ENCODE data around the gene IL36B.

The IL36B gene

DNA sequence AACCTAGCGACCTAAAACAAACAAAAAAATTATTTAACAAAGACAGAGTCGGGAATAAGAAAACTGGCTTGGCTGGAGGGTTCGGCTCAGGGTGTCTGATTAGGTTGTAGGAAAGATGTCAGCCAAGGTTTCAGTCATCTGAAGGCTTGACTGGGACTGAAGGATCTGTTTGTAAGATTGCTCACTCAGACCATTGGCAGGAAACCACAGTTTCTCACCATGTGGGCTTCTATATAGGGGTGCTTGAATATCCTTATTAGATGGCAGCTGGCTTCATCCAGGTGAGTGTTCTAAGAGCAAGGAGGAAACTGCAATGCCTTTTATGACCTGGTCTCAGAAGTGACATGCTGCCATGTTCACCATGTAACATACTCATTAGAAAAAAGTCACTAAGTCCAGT is 999 bp upstream of the IL36B start:
- no peak for DNase-seq (ENCODE audit: low read depth)

DNA sequence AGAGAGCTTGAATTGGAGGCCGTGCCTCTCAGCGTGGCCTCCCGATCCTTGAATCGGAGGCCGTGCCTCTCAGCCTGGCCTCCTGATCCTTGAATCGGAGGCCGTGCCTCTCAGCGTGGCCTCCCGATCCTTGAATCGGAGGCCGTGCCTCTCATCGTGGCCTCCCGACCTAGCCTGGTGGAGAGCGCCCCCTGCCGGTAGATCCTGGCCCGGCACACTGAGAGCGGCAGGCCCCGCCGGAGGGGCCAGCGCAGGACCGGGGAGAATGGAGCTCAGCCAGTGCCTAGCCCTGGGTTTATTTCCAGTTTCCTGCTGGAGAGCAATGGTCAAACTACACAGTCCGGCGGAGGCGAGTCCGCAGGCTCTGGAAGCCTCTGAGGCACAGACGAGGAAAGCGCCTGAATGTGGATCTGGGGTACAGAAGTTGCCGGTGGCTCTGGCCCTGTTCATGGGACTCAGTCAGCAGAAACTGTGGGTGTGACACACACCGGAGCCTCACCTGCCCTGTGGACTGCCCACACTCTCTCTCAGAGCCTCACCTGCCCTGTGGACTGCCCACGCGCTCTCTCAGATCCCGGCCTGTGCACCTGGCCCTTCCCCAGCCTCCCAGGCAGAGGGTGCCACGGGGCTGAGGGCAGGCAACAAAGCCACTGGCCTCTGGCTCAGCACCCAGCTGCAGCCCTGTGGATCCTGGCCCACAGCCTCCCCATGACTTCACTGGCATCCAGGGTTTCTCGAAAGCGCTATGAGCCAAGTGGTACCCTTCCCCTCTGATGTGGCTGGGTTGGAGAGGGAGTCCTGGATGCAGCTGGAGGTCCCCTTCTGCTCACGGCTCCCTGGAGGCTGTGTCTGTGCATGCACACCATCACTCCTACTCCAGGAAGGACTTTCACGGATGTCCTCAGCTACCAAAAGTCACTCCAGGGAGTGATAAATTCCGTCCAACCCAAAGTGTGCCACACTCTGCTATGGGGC is 1.5 kb downstream of the IL36B start:
- DNase-seq (ENCODE audit: low read depth), result no peak

DNA sequence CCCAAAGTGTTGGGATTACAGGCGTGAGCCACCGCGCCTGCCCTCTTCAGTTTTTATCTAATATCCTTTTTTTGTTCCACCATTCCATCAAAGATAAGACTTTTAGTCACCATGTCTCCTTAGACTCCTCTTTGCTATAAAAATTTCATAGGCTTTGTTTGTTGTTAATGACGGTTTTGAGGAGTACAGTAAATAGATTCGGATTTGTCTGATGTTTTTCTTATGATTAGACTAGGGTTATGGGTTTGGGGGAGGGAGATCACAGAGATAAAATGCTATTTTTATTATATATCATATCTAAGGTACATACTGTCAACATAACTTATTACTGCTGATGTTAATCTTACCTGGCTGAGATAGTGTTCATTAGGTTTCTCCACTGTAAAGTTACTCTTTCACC is 6.2 kb downstream of the IL36B start:
- DNase-seq (ENCODE audit: low read depth), result no peak

DNA sequence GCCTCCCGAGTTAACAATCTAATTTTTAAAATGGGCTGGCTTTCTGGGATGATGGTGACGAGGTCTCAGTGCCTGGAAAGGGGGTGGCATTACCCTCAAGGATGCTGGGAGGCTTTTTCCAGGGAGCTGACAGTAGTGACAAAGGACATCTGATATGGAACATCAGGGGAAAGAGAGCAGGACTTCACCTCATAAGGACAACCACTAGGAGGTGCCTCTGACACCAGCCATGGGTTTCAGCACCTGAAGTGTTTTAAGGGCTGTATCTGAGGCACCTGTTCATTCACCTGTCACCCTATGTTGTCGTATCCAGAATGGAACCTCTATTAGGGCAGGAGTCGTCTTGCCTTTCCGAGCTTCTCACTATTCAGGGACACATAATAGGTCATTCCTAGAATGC is 10.8 kb downstream of the IL36B start:
- DNase-seq (ENCODE audit: low read depth), result no peak

DNA sequence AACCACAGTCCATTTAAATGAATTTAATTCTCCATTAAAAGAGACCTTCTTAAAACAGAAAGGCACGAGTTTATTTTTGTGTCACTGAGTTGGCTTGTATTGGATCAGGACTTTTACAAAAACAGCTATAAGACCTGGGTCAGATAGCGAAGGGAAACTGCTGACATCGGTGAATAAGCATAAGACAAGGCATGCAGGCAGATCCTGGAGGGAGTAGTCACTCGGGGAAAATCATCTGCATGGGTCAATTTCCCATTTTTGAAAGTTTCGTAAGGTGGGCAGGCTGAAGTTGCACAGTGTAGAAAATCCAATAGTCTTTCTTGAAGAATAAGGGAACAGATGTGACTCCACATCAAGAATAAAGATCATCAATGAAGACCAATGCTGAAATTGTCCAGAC is 12.9 kb downstream of the IL36B start:
- no peak for DNase-seq (ENCODE audit: low read depth)

DNA sequence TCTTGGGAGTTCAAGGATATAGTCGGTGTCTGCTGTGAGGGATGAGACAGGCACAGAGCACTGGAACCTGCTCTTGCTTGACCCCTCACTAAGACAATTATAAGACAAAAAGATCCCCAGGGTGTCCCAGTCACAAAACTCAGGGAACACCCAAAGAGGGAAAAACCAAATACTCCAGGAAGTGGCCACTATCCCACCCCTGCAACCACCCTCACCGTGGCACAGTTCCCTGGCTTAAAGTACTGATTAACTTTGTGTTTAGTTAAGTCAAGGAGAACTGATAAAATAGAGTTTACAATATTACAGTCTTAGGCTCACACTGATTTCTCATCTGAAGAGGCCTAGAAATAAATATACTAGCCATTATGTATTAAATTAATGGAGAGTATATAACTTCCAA is 13.5 kb downstream of the IL36B start:
- no peak for DNase-seq (ENCODE audit: low read depth)

DNA sequence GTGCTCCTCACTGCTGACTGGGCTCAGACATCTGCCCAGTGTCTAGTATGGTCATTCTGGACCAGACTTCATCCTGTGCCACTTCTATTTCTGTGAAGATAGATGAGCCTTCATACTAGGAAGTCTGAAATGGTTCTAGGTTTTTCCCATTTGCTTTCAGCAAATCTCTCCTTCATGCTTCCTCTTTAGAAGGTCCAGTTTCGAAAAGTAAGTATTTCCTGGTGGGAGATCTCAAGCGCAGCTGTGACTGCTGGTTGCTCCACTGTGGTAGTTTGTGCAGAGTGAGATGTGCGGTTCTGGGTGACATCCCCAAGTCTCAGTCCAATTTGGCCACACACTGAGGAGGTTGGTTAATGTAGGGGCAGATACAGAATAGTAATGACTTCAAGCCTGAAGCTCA is 14.4 kb downstream of the IL36B start:
- no peak for DNase-seq (ENCODE audit: low read depth)

DNA sequence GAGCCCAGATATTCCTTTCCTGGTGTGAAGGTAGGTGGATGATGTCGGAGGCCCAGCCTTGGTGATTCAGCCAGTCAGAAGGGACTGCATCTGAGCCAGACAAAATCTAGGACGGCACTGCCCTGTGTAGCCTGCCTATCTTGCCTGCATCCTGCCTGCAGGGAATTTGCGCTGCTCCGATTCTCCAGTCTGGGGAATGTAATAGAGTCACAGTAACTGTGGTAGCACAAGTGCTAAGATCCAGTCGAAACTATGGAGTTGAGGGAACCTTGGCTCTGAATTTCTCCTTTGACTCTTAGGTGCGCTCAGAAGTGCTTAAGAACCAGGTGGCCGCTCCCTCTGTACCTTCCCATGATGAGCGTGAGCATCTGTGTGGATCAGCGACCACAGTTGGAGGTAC is 15.9 kb downstream of the IL36B start:
- DNase-seq (ENCODE audit: low read depth), result no peak

DNA sequence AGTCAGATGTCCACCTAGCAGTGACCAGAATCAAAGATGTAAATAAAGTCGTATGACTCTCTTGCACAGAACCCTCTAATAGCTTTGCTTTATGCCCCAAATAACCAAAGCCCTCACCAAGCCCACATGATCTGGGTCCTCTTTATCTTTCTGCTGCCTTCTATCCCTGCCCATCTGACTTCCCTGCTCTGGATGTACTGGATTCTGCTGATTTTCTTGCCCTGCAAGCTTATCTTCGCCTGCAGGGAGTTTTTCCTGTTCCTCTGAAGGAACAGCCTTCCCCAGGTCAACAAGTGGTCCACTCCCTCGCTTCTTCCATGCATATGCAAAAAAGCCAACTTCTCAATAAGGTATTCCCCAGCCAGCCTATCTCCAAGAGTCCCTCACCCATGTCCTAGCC is 18.7 kb downstream of the IL36B start:
- no peak for DNase-seq (ENCODE audit: low read depth)

DNA sequence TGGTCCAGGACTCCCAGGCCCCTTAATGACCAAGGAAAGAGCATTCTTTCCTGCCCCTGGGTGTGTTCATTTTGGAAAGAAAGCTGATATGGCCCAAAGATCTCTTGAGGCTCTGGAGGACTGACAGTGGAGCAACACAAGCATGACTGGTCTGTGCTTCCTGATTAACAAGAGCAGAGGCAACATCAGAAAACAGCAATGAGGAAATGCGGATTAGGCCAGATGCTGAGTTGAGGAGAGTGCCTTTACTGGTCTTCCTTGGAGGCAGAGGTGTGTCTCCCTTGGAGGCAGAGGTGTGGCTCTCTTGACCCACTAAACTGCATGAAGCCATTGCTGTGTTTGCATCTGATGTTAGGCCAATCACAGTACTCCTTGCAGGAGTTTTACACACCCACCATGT is 19.9 kb downstream of the IL36B start:
- DNase-seq (ENCODE audit: low read depth), result no peak

DNA sequence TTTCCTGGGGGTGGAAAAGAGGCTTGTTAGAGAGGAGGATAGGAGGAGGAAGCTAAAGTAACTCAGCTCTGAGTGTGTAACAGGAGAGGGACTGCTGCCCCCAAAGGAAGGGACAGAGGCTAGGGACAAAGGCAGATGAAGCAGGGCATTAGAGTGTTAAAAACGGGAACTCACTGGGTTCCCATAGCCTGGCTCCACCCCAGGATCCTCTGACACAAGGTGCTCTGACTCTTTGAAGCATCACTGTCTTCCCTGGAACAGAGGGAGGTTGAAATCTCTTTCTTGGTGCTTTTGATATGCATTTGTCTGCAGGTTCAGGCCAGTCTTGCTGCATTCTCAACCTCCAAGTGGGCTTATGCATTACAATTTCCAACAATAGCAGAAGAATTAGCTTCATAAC is 24.6 kb downstream of the IL36B start:
- no peak for DNase-seq (ENCODE audit: low read depth)

DNA sequence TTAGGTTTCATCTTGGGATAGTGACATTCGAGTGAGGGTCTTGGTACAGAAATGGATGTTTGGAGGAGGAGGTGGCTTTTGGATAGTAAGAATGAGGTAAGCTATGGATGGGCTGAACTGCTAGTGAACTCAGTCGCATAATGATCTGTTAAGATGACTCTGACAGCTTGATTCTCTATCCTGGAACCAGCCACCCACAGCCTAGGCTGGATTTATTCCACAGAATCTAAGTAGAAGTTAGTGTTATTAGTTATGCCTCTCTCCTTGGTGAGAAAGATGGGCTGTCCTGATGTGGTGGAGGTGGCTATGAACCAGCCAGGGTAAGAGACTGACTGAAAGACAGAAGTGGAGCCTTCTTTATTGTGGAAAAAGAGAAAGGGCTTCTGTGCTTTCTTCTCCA is 25.0 kb downstream of the IL36B start:
- no peak for DNase-seq (ENCODE audit: low read depth)

DNA sequence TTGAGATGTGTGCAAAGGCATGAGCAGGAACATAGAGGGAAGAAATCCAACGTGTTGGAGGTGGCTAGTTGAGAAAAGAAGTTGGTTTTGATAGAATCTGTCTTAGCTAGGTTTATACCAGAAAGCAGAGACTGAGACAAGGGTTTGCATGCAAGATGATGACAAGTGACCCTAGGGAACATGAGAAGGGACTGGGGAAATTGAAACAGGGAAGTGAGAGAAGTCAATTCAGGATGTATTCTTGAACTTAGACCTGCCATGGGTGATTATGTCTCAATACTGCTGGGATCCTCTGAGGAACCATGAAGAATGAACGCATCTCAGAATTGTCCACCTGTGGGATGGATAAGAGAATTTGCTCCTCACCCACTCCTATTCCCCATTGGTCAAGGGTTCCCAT is 26.9 kb downstream of the IL36B start:
- DNase-seq (ENCODE audit: low read depth), result no peak

DNA sequence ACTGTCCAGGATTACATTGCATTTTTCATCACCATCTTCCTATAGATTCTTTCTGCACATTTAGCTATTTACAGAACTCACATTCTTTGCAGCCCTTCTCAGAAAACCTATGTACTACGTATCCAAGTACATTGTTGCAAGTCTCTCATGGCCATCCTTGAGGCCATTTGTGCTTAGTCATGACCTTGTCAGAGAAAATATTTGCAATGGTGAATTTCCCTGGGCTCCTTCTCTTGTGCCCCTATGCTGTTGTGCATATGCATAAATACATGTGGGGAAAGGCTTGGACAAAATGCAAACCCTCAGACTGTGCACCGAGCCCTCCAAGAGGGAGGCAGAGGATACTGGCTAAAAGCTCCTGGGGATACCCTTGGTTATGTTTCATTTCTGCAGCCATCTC is 27.9 kb downstream of the IL36B start:
- no peak for DNase-seq (ENCODE audit: low read depth)

DNA sequence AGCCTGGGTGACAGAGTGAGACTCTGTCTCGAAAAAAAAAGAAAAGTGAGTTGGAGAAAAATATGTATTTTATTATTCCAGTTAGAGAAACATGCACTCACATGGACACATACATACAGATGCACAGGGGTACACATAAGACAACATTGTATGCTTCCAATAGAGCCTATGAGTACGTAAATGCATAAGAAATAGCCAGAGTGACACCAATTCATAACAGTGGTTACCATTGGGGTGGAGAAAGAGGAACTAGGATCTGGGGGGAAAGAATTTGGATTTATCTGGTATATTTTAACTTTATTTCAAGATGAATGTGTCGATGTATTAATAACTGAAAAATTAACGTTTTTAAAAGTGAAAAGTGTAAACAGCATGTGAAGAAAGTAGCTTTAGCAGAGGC is 31.4 kb downstream of the IL36B start:
- DNase-seq (ENCODE audit: low read depth), result no peak

DNA sequence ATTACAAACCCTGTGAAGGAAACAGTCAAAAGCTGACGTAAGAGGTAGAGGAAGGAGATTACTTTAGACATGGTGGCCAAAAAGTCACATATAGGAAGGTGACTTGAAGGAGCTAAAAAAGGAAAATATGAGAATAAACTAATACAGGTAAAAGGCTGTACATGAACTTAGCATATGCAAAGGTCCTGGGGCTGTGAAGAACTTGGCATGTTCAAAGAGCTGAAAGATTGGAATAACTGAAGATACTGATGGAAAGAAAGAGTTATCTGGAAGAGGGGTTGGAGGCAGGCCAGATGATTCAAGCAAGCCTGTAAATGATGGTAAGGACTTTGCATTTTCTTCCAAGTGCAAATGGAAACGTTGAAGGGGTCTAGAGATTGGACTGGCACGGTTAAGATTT is 34.2 kb downstream of the IL36B start:
- DNase-seq (ENCODE audit: low read depth), result no peak

DNA sequence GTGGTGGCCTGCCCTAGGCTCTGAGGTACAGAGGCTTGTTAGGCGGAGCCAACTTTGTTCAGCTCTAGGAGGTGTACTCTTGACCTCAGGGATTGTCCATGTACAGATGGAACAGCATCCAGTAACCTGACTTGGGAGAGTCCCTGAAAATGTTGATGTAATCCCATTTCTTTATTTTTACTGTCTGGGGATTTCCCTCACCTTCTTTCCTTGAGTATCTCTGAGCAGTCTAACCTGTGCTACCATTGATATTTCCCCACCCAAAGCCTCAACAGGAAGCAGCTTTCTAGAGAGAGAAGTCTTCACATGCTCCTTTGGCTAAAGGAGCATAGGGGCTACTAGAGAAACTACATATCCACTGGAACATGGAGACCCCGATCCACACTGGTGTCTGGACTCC is 37.0 kb downstream of the IL36B start:
- no peak for DNase-seq (ENCODE audit: low read depth)

DNA sequence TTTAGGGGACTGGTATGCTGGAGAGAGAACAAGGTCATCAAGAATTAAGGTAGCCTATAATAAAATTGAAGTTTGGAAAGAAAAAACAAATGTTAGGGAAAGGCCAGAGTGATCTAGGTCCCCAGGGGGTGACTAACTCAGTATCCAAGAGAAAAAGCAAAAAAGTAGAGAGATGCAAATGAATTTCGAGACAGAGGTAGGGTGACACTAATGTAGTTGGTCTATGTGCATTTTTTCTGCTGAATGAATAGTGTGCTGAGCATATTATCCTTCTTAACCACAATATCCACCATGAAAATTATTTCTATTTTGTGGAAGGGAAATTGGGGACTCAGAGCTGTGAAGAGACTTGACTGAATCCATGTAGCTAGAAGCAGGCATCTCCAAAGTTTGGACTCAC is 37.6 kb downstream of the IL36B start:
- no peak for DNase-seq (ENCODE audit: low read depth)

DNA sequence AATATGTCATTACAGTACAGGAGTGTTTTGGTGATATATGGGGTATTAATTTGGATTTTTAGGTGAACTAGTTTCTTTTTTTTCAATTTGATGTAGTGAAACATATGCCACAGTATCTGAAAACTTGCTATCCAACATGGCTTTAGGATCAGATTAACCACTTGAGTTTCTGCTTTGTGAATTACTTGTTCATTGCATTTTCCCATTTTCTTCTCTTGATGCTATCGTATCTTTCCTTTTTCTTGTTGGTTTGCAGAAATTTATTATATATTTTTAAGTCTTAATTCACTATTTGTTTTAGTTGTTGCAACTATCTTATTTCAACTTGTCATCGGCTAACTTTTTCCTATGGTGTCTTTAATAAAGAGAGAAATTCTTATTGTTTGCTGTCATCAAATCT is 38.6 kb downstream of the IL36B start:
- DNase-seq (ENCODE audit: low read depth), result no peak

DNA sequence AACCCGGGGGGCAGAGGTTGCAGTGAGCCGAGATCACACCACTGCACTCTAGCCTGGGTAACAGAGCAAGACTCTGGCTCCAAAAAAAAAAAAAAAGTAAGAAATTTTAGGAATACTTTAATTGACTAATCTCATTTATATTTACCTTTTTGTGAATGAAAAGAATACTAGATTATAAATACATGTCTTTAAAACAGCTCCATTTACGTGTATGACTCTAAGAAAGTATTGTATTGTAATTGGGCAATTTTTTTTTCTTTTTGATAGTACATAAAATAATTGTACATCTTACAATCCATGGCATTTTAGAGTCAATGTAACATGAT is 39.4 kb downstream of the IL36B start:
- DNase-seq (ENCODE audit: low read depth), result no peak

DNA sequence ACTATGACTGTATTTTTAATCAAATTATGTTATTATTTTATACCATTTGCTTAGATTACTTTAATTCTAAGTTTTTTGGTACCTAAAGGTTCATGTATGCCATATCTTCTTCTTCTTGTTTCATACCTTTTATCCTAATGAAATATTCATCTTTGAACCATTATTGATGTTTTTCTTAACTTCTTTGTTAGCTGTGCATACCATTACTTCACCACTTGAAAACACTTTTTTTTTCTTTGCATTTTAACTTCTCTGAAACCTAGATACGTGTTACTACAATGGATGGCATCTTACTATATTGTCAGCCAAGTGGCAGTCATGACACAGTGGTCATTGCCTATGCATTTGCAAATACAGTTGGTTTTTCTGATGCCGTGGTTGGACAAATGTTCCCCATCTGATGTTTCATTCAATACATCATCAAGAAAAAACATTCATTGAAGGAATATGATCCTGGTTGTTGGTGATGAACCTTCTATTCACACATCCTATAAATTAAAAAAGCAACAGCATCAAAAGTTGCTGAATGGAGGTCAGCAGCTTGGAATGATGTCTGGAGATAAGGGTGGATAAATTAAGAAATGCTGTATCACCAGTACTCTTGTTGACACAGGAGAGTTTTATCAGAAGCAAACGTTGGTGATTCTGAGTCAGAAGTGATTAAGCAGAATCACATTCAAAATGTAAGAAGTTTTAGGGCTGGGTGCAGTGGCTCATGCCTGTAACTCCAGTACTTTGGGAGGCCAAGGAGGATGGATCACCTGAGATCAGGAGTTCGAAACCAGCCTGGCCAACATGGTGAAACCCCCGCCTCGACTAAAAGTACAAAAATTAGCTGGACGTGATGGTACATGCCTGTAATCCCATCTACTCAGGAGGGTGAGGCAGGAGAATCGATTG is 40.0 kb downstream of the IL36B start:
- no peak for DNase-seq (ENCODE audit: low read depth)

DNA sequence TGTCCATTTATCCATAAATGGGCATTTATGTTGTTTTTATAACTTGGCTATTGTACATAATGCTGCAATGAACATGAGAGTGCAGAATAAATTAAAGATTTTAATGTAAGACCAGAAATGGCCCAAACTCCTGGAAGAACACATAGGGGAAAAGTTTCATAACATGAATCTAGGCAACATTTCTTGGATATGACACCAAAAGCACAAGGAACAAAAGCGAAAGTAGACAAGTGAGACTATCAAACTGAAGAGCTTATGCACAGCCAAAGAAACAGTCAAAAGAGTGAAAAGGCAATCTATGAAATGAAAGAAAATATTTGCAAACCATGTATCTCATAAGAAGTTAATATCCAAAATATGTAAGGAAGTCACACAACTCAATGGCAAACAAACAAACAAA is 41.6 kb downstream of the IL36B start:
- no peak for DNase-seq (ENCODE audit: low read depth)

DNA sequence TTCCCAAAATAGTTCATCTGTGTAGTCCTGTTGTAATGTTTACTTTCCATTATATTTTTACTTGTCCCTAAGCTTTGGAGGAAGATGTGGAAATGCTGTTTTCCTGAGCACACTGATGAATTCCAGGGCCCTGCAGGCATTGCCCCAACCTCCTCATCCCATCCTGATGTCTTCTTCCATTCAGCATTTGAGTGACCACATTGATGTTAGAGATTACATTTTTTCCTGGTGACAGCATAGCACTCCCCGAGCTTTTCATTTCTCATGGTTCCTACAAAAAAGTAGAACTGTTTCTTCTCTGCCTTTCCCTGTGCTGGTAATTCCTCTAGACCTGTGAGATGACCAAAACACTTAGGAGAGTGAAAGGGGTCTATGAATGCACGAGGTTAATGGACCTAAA is 42.6 kb downstream of the IL36B start:
- no peak for DNase-seq (ENCODE audit: low read depth)

Data from GM04504 (cell line).